H1 (cell line): Measurements from ENCODE around the gene WDR45B. TPM values are rescaled to one million over a fixed set of nuclear protein-coding genes. Genes with fewer than 3 reads are reported as not detected.

Experiments used
- POLR2AphosphoS5 ChIP-seq: IDR thresholded peaks from 2 replicates; pipeline ENCODE4 v1.6.1; 2011; ENCODE audit warnings: low read depth, low read length
- polyA plus RNA-seq, 7 experiments: library from polyadenylated mRNA; depleted of rRNA in 3 of 7; stranded (reverse) in 5 of 7; unstranded in 2 of 7; fragments of >200 nt in 5 of 7; fragments of 200-250 nt in 2 of 7; gene quantifications; 1 replicate in 5 of 7; 2 replicates in 1 of 7; 4 replicates in 1 of 7; pipeline versions ENCODE4 v1.2.1 to v1.2.3, GENCODE V29; 2011 to 2013; ENCODE audit warnings: missing spikeins in 2 of 7, mixed read lengths in 2 of 7
- total RNA-seq: library from RNA; stranded (reverse); fragmentation: NEBNext Ultra II Directional; extraction: Animal tissue kit (Norgen Biotek cat#: 25700); gene quantifications from 2 replicates; pipeline ENCODE4 v1.2.1, GENCODE V29; 2021
- TF ChIP-seq, protein P1 (sequence below): fragments of 300-600 bp; sonication (generic); IDR thresholded peaks from 2 replicates; pipeline ENCODE4 v1.7.1; 2012; ENCODE audit warnings: low read length, moderate library complexity, mild to moderate bottlenecking, inconsistent platforms; ENCODE audit not compliant: insufficient replicate concordance

The WDR45B gene
- total and polyA plus RNA-seq, 2 of the 8 experiments (the other 6 are each of a cell fraction or from before 2014, with no cell fraction given): 82.0 to 100 TPM

DNA sequence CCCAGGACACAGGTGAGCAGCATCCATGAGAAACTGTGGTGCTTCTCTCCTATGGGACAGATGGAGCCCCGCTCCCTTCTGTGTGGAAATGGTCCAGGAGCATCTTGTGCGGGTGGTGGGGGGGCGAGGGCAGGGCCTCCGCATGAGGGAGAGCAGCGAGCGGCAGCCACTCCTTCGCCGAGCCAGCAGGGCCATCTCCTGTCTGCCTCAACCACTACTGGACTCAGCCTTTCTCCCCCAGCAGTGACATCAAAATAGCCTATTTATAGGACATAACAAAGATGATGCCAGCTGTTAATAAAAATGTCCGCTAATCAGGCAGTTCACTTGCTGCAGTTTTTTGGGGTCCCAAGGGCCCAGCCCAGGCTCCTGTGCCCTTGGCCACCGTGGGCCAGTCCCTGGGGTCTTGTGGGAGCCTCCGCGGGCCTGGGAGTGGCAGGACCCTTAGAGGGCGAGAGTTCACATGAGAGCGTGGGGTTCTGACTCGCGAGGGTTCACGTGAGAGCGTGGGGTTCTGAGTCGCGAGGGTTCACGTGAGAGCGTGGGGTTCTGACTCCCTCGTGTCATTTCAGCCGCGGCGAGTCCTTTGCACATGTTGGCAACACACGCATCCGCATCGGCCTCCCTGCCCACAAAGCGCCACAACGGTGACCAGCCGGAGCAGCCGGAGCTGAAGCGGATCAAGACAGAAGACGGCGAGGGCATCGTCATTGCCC, 47.4 kb downstream of the WDR45B start (continued):
- TF ChIP-seq, protein P1, sequence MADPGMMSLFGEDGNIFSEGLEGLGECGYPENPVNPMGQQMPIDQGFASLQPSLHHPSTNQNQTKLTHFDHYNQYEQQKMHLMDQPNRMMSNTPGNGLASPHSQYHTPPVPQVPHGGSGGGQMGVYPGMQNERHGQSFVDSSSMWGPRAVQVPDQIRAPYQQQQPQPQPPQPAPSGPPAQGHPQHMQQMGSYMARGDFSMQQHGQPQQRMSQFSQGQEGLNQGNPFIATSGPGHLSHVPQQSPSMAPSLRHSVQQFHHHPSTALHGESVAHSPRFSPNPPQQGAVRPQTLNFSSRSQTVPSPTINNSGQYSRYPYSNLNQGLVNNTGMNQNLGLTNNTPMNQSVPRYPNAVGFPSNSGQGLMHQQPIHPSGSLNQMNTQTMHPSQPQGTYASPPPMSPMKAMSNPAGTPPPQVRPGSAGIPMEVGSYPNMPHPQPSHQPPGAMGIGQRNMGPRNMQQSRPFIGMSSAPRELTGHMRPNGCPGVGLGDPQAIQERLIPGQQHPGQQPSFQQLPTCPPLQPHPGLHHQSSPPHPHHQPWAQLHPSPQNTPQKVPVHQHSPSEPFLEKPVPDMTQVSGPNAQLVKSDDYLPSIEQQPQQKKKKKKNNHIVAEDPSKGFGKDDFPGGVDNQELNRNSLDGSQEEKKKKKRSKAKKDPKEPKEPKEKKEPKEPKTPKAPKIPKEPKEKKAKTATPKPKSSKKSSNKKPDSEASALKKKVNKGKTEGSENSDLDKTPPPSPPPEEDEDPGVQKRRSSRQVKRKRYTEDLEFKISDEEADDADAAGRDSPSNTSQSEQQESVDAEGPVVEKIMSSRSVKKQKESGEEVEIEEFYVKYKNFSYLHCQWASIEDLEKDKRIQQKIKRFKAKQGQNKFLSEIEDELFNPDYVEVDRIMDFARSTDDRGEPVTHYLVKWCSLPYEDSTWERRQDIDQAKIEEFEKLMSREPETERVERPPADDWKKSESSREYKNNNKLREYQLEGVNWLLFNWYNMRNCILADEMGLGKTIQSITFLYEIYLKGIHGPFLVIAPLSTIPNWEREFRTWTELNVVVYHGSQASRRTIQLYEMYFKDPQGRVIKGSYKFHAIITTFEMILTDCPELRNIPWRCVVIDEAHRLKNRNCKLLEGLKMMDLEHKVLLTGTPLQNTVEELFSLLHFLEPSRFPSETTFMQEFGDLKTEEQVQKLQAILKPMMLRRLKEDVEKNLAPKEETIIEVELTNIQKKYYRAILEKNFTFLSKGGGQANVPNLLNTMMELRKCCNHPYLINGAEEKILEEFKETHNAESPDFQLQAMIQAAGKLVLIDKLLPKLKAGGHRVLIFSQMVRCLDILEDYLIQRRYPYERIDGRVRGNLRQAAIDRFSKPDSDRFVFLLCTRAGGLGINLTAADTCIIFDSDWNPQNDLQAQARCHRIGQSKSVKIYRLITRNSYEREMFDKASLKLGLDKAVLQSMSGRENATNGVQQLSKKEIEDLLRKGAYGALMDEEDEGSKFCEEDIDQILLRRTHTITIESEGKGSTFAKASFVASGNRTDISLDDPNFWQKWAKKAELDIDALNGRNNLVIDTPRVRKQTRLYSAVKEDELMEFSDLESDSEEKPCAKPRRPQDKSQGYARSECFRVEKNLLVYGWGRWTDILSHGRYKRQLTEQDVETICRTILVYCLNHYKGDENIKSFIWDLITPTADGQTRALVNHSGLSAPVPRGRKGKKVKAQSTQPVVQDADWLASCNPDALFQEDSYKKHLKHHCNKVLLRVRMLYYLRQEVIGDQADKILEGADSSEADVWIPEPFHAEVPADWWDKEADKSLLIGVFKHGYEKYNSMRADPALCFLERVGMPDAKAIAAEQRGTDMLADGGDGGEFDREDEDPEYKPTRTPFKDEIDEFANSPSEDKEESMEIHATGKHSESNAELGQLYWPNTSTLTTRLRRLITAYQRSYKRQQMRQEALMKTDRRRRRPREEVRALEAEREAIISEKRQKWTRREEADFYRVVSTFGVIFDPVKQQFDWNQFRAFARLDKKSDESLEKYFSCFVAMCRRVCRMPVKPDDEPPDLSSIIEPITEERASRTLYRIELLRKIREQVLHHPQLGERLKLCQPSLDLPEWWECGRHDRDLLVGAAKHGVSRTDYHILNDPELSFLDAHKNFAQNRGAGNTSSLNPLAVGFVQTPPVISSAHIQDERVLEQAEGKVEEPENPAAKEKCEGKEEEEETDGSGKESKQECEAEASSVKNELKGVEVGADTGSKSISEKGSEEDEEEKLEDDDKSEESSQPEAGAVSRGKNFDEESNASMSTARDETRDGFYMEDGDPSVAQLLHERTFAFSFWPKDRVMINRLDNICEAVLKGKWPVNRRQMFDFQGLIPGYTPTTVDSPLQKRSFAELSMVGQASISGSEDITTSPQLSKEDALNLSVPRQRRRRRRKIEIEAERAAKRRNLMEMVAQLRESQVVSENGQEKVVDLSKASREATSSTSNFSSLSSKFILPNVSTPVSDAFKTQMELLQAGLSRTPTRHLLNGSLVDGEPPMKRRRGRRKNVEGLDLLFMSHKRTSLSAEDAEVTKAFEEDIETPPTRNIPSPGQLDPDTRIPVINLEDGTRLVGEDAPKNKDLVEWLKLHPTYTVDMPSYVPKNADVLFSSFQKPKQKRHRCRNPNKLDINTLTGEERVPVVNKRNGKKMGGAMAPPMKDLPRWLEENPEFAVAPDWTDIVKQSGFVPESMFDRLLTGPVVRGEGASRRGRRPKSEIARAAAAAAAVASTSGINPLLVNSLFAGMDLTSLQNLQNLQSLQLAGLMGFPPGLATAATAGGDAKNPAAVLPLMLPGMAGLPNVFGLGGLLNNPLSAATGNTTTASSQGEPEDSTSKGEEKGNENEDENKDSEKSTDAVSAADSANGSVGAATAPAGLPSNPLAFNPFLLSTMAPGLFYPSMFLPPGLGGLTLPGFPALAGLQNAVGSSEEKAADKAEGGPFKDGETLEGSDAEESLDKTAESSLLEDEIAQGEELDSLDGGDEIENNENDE: no peak
- TF ChIP-seq POLR2AphosphoS5: 0 out of 2 replicates have a peak, but pooled peaks have one; percentile 38
